A673 (cell line): ENCODE data around the gene NHS. TPM values are rescaled to one million over a fixed set of nuclear protein-coding genes. Genes with fewer than 3 reads are reported as not detected.

Experiments
- BruUV-seq: library from RNA; stranded (reverse); fragments of 400-500 nt; replicated peaks from 2 replicates; lab custom pipeline; 2021; lab: Mats Ljungman, UMichigan
- CTCF ChIA-PET: fragments of 300-600 bp; sonication (Branson Sonifier 250); formaldehyde crosslinking; loops from one replicate; lab custom pipeline; 2022; ENCODE audit warnings: antibody characterized with exemption; lab: Charles Lee
- POLR2A ChIA-PET: fragments of 300-600 bp; sonication (Branson Sonifier 250); formaldehyde crosslinking; loops from one replicate; lab custom pipeline; 2022; ENCODE audit warnings: antibody characterized with exemption; ENCODE audit not compliant: low non-redundant PET; lab: Charles Lee
- DNase-seq: peaks from one replicate; pipeline ENCODE4 v3.0.0-alpha.2; 2015; ENCODE audit warnings: low spot score
- H3K27ac ChIP-seq: fragments of 200-600 bp; sonication (generic); 2 replicates; pipeline ENCODE4 v1.5.1; 2016; ENCODE audit warnings: mixed run types, low read depth, mild to moderate bottlenecking, mixed read lengths, antibody characterized with exemption, low read length; ENCODE audit not compliant: poor library complexity, severe bottlenecking
- H3K27me3 ChIP-seq: fragments of 200-600 bp; sonication (generic); replicated peaks from 2 replicates; pipeline ENCODE4 v1.6.1; 2017; ENCODE audit warnings: mixed run types, low read depth, mild to moderate bottlenecking, mixed read lengths, antibody characterized with exemption, low read length; ENCODE audit not compliant: insufficient read depth, poor library complexity
- H3K36me3 ChIP-seq: fragments of 200-600 bp; sonication (generic); 2 replicates; pipeline ENCODE4 v1.6.1; 2016; ENCODE audit warnings: mixed run types, mild to moderate bottlenecking, mixed read lengths, antibody characterized with exemption, low read length; ENCODE audit not compliant: insufficient read depth, poor library complexity, severe bottlenecking
- H3K4me1 ChIP-seq: fragments of 200-600 bp; sonication (generic); 2 replicates; pipeline ENCODE4 v1.6.1; 2017; ENCODE audit warnings: mixed run types, mild to moderate bottlenecking, mixed read lengths, antibody characterized with exemption, low read length; ENCODE audit not compliant: insufficient read depth, poor library complexity, severe bottlenecking
- H3K4me3 ChIP-seq: fragments of 200-600 bp; sonication (generic); 2 replicates; pipeline ENCODE4 v1.5.1; 2016; ENCODE audit warnings: low read depth, mixed run types, mild to moderate bottlenecking, mixed read lengths, low read length; ENCODE audit not compliant: poor library complexity, severe bottlenecking
- H3K9me3 ChIP-seq: fragments of 200-600 bp; sonication (generic); 2 replicates; pipeline ENCODE4 v1.6.1; 2016; ENCODE audit warnings: mixed run types, low read depth, mild to moderate bottlenecking, mixed read lengths, antibody characterized with exemption, low read length; ENCODE audit not compliant: poor library complexity, severe bottlenecking
- CTCF ChIP-seq: fragments of 300-800, 200-600 bp; sonication (generic); conservative IDR thresholded peaks from 2 replicates; pipeline ENCODE4 v1.5.1; 2017; ENCODE audit warnings: low read depth, mild to moderate bottlenecking, antibody characterized with exemption, low read length, moderate library complexity, mixed read lengths
- EZH2 ChIP-seq: fragments of 200-600 bp; sonication (generic); IDR thresholded peaks from 2 replicates; pipeline ENCODE4 v1.6.1; 2017; ENCODE audit warnings: borderline replicate concordance, low read depth, mild to moderate bottlenecking, mixed read lengths, antibody characterized with exemption, low read length; ENCODE audit not compliant: poor library complexity, severe bottlenecking
- intact Hi-C: fragments of 100-400 bp; cut with micrococcal nuclease; formaldehyde crosslinking; loops from one replicate; pipeline ENCODE4 v1.10.0; 2022; ENCODE audit not compliant: unreplicated experiment
- total RNA-seq: library from RNA; stranded (reverse); gene quantifications from 2 replicates; pipeline ENCODE4 v1.2.3, GENCODE V29; 2021

The NHS gene
- total RNA-seq, 1 experiment from 2014 or later = 0.37 TPM

GRCh38 chrX:17725181-17725580 is 350.2 kb downstream of the NHS start:
- H3K36me3 ChIP-seq = no peaks in the 10 kb centered on the region
- H3K4me3 ChIP-seq = no peak overlapping the region
- no peaks in the 10 kb centered on the region for H3K4me1 ChIP-seq
- ChIA-PET POLR2A (no interaction called here), CTCF (no interaction called here)
- no peak for TF ChIP-seq CTCF
- TF ChIP-seq EZH2 = no peak
- no TSS peak for BruUV-seq
- DNase-seq = no peak
- no peak overlapping the region for H3K27ac ChIP-seq
- intact Hi-C loops = no loop called here
- no peaks in the 10 kb centered on the region for H3K9me3 ChIP-seq
- H3K27me3 ChIP-seq = peaks cover 34% of the 10 kb centered on the region

GRCh38 chrX:17732138-17732783 is 357.3 kb downstream of the NHS start:
- TF ChIP-seq EZH2 (no peak), CTCF (no peak)
- DNase-seq = no peak
- Histone ChIP-seq H3K4me3 (no peak overlapping the region), H3K36me3 (no peaks in the 10 kb centered on the region), H3K27ac (no peak overlapping the region), H3K27me3 (no peaks in the 10 kb centered on the region), H3K4me1 (no peaks in the 10 kb centered on the region), H3K9me3 (no peaks in the 10 kb centered on the region)
- no TSS peak for BruUV-seq
- POLR2A ChIA-PET = no interaction called here
- CTCF ChIA-PET = no interaction called here
- intact Hi-C loops = no loop called here

- no peak overlapping the region for H3K4me3 ChIP-seq
- TF ChIP-seq EZH2 (no peak), CTCF (no peak)
- DNase-seq = no peak
- H3K27ac ChIP-seq = no peak overlapping the region
- H3K36me3 ChIP-seq = no peaks in the 10 kb centered on the region
- CTCF ChIA-PET = no interaction called here
- H3K9me3 ChIP-seq = no peaks in the 10 kb centered on the region
- intact Hi-C loops = no loop called here
- BruUV-seq = no TSS peak
- POLR2A ChIA-PET = no interaction called here
- peaks cover 5% of the 10 kb centered on the region for H3K4me1 ChIP-seq
- no peaks in the 10 kb centered on the region for H3K27me3 ChIP-seq
Observed at GRCh38 chrX:17735406-17735805, 360.4 kb downstream of the NHS start.
